HuH-7.5 (cell line): Measurements from ENCODE around the gene ELOVL5.
"Not testable (repeated sequence)": the region's sequence is repeated elsewhere in the genome, so short reads cannot be mapped to it uniquely, and the experiment has no call there.

Experiments
- DNase-seq: peaks from one replicate; pipeline ENCODE4 v3.0.0; 2011; ENCODE audit warnings: low spot score

The ELOVL5 gene

DNA sequence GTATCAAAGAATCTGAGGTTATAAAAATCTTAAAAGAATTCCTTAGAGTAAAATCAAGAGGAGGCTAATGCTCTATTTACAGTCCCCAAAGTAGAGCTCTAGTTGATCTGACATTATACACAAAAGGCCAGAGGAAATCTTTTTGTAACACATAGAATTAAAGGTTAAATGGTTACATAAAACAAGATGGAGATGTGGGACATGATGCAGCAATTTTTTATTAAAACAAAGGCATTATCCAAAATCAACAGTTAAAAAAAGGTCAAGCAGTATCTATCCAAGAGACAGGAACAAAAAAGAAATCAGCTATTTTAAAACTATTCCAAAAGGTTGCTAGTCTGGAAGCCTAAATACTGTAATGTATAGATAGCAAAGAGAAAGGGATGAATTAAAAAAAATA lies 20.4 kb downstream of the ELOVL5 start:
- no peak for DNase-seq

DNA sequence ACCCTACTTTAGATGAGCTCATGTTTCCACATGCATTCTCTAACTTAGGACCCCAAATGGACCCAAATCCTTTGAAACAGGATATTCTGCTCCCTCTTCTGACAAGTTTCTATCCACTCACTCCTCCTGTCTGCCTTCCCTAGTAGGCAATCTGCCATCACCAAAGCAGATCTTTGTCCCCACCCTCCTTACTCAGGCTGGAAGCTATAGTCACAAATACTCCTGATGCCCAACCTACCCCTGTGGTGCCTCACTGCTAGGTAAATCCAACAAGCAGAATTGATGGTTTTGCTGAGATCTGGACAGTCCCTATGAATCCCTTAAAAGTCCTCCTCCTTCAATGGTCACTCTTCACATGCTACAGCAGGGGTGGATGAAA lies 21.7 kb downstream of the ELOVL5 start:
- no peak for DNase-seq

DNA sequence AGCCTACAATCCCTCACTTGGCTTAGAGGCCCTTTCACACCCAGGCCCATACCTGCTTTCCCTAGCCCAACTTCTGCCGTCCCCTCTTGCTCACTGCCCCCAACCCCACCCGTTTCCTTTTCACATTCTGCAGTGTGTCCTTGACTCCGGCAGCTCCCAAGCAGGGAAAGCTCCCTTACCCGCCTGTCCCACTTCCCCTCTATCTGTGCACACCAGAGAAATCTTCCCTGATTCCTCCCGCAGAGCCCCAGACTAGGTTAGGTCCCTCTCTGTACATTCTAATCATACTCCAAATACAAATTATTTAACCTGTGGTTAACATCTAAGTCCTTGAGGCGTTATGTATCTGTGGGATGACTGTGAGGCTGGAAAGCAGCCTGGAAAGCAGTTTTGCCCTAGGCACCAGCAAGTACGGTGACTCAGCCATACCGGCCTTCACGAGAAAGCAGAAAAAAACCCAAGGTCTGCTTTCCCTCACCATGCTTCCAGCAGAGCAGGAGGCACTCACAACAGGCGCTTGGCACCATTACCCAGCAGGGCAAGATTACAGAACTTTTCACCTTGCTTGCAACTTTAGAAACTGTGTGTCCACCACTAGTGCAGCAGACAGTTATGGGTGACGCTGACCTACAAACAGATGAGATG lies 22.3 kb downstream of the ELOVL5 start:
- DNase-seq, result no peak

DNA sequence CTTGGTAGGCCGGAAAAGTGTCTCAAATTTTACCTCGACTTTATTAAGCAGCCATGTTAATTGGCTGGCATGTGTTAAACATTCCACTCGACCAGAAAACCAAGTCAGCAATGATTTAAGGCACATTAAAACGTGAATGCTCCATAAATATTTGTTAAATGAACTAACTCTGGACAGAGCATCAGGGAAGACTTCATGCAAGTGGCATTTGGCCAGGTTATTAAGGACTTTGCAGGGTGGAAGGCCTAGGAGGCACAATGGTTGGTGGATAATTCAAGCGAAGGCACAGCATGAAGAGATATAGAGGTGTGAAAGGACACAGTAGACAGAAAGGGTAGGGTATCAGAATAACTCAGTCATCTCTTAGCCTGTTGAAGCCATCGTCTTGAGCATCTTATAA lies 23.0 kb downstream of the ELOVL5 start:
- DNase-seq, result no peak

DNA sequence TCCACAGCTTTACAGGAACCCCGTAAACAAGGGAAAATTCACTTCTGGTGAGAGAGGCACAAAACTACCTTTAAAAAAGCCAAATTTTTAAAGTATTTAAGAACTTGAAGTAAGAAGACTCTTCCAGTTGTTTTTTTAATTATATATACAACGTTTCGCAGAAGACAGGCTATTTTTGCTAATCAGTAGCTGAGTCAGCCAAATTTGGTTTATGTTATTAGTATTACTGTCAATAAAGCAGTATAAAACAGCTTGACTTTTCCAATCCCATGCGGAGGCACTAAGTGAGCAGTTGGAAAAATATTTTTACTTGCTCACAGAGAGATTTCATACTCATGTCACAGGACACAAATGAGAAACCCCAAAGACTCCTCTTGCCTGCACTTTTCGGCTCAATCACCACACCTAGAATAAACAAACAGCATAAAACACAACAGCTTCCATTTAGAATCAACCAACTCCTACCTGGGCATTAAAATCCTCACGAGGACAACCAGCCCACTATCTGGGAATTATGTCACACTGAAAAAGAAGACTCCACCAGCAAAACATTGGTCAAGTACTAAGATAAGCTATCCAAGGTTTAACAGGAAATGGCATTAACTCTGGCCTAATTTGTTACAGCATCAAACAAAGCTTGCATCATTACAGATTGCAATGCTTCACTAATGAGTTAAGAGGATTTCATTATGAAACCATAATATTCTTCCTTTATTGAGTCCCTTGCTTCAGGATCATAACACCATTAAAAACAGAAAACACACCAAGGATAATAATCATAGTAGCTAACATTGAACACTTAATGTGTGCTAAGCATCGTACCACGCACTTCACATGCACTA lies 26.3 kb downstream of the ELOVL5 start:
- no peak for DNase-seq

DNA sequence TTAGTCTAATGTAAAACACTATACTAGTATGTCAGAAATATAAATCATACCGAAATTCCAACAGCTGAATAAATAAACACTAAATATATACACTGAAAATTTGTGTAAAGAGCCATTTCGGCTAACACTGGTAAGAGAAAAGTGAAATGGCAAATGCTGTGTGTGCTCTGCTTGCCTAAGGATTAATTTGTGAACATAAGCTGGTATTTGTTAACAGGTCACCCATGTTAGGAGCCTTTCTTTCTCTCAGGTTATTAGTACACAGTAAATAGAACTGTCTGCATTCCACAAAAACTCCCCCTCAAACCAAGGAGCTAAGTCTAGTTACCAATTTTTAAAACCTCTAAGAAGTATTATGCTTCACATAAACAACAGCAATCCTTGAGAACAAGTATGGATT lies 27.0 kb downstream of the ELOVL5 start:
- no peak for DNase-seq

DNA sequence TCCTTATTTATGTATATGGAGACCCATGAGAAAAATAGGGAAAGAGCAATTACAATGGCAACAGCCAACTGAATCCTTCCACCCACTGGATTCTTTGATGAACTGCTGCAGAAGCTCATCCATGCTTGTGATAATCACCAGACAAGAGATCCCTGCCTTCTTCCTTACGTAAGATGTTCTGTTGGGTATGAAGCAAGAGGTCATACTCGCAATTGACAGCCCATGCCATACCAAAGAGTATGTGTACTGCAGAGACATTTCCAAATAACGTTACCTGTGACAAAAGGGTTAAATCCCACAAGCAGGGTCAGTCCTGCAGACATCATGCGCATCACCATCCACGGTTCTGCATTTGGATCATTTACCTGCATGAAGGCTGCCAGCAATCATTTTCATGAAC lies 27.8 kb downstream of the ELOVL5 start:
- DNase-seq, result no peak

DNA sequence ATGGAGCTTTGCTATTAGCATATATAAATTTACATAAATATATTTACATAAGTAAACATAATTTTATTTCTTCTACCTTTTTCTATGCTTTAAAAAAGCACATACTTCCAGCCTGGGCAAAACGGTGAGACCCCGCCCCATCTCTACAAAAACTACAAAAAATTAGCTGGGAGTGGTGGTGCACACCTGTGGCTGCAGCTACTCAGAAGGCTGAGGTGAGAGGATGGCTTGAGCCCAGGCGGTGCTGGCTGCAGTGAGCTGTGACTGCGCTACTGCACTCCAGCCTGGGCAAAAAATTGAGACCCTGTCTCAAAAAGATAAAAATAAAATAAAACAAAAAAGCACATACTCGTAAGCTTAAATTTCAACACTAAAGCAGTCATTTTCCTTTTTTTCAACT lies 30.3 kb downstream of the ELOVL5 start:
- DNase-seq, result no peak

DNA sequence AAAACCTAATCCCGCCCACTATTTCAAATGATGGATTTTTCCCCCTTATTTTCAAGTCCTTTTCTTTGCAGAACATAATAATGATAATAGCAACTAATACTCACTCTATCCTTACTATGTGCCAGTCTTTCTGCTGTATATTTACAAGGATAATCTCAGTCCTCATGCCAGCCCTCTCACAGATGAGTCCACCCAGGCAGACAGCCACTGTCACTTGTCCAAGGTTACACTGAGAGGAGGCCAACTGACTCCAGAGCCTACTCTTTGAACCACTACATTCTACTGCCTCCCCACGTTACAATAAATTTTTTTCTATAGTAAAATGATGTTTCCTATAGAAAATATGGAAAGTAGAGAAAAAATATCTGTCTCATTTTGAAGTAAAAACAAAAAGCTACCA lies 30.9 kb downstream of the ELOVL5 start:
- no peak for DNase-seq

DNA sequence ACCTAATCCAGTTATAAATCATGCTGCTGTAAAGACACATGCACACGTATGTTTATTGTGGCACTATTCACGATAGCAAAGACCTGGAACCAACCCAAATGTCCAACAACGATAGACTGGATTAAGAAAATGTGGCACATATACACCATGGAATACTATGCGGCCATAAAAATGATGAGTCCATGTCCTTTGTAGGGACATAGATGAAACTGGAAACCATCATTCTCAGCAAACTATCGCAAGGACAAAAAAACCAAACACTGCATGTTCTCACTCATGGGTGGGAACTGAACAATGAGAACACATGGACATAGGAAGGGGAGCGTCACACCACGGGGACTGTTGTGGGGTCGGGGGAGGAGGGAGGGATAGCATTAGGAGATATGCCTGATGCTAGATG lies 31.5 kb downstream of the ELOVL5 start:
- not testable (repeated sequence) for DNase-seq

DNA sequence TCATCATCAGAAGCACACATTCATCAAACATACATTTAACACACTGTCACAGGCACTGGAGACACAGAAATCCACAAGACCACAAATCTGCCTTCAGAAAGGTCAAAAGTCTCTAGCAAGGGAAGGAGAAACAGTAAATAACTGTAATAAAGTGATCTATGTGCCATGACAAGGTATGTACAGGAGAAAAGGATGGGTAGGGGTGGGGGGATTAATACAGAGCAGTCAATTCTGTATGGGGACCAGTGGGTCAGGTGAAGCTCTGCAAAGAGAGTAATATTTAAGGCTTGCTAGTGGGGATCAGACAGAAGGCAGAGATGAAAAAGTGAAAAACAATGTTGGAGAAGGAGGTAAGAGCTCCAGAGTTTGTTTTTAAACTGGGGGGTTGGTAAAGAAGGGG lies 32.6 kb downstream of the ELOVL5 start:
- no peak for DNase-seq

DNA sequence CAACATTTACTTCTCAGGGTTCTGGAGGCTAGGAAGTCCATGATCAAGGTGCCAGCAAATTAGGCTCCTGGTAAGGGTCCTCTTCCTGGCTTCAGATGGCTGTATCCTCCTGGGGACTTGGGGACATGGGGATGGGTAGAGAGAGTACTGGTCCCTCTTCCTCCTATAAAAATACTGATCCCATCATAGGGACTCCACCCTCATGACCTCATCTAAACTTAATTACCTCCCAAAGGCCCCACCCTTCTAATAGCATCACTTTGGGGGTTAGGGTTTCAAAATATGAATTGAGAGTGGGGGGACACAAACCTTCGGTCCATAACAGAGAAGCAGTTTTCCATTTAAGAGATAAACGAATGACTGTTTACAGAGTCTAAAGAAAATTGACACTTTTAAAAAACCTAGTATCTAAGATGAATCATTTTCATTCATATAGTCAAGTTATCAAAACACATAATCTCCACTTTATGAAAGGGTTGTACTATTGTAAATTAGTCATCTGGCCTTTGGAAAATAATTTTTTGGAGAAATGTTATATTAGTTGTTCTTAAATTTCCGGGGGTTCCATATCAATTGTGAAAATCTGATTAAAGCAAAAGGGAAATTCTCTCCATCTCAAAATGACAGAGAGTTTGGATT lies 33.5 kb downstream of the ELOVL5 start:
- no peak for DNase-seq

DNA sequence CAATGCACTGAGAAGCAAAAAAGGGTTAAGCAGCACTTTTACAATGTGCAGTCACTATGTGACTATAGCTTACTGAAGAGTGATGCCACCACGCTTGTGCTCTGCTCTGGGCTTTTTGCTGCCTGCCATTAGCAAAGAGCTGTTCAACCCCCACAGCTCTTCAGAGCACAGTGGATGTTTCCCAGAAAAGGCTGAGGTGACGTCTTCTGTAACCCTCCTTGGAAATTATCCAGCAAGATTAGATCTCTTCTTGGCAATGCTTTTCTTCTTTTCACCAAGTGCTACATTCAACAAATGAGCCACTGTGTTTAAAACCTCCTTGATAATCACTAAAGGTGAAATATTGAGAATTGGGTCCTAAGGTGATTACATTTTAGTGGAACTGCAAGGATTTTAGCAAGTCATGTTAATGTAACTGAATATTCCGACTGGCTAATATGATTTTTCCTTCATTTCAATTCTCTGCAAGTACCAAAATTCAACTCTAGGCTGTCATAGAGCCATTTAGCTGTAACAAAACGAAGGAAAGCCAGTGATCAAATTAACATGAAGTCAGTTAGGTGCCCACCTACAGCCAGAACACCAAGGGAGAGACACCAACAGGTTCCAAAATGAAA lies 34.9 kb downstream of the ELOVL5 start:
- no peak for DNase-seq

DNA sequence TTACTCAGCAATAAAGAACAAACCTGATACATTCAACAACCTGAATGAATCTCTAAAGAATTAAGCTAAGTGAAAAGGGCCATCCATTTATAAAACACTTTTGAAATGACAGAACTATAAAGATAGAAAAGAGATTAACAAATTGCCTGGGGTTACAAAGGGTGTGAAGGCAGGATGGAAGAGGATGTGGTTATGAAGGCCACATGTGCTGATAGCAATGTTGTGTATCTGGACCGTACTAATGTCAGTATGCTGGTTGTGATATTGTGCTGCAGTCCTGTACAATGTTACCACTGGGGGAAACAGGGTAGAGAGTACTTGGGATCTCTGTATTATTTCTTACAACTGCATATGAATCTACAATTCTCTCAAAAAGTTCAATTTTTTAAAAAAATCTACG lies 36.4 kb downstream of the ELOVL5 start:
- DNase-seq, result no peak

DNA sequence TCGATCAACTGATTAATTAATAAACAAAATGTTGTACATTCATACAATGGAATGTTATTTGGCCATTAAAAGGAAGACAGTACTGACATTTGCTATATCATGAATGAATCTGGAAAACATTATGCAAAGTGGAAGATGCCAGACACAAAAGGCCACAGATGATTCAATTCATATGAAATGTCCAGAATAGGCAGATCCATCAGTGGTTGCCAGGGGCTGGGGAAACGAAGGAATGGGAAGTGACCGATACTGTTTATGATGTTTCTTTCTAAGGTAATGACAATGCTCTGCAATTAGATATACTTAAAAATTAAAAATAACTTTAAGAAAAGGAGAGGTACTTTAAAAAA lies 37.2 kb downstream of the ELOVL5 start:
- DNase-seq, result no peak

DNA sequence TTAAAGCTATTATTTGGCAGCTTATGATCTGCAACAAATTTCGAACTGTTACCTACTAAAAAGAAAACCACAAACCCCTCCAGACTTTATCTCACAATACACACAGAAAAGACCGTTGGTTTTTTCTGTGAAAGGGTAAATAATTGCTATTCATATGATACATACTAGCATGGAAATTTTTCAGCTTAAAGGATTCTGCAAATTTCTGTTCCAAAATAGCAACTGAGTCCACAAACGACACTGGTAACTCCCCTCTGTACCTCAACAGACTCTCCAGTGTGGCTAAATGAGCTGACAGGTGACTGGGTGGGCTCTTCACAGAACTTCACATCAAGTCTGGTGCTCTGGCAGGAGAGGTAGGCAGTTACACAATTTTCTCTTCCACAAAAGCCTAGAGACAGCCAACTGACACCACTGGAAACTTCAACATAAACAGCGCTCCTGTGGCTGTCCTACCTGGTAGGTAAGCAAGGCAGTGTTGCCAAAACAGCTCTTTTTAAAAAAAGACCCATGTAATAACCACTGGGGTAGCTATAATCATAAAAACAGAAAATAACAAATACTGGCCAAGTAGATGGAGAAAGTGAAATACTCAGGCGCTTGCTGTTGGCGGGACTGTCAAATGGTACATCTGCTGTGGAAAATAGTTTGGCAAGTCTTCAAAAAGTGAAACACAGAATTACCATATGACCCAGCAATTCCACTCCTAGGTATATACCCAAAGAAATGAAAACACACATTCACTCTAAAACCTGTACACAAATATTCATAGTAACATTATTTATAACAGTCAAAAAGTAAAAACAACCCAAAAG lies 37.8 kb downstream of the ELOVL5 start:
- DNase-seq, result no peak

DNA sequence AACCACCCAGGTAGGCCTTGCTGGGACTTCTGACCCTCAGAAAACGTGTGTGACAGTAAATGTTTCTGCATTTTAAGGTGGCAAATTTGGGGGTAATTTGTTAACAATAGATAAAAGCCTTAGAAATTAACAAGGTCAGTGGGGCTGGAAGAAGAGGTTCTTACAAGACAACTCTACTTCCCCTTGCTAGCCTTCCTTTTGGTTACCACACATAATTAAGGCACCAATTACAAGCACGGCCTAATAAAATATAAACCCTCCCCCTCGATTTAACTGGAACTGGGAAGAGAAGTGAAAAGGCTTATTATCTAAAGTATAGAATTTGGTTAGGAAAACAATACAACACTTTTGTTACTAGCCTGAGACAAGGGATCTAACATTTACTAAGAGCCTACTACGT lies 38.8 kb downstream of the ELOVL5 start:
- DNase-seq, result no peak

DNA sequence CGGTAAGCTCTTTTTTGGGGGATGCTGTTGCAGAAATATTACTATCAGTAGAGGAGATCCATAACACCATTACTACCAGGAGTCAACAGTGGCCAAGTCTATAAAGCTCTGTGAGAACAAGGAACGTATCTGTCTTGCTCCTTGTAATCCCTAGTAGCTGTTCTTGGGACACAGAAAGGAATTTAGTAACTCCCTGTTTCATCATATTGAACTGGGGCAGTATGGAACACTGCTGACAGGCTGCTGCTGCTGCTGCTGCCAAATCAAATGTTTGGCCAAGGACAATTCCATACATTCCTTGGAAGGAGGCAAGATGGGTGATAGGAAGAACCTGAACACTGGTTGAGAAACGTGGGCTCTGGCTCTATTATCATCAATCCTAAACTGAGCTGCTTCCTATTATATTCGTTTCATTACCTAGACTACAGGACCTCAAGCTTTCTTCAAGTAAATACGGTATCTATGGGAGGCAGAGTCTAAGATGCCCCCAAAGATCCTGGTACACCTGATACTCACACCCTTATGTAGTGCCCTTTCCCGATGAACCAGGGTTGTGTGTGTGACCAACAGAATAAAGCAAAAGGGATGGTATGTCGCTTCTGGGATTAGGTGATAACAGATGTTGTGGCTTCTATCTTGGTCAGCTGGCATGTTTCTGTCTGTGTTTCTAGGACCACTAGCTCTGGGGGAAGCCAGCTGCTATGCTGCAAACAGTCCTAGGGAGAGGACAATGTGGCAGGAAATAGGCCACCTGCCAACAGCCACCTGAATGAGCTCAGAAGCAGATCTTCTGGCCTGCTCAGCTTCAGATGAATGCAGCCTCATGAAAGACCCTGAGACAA lies 39.5 kb downstream of the ELOVL5 start:
- DNase-seq, result no peak

DNA sequence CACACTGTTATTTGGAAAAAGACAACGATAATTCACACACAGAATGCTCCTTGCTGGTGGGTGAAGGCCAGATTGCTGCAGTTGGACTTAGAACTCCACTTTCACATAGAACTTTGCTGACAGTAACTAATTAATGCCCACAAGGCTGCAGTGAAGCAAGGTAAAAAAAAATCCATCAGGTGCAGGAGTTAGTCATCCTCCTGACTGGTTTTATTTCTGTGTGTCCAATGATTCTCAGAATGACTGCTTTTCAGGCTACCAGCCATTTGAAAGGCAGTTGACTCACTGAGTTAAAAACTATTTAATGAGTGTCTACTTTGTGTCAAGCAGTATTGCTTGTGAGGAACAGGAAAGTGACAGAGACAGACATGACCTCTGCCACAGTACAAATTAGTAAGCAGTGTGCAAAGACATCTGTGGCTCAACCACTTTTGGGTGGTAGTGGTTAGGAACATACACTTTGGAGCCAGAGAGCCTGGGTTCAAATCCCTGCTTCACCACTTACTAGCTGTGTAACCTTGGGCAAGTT lies 41.9 kb downstream of the ELOVL5 start:
- DNase-seq, result no peak

DNA sequence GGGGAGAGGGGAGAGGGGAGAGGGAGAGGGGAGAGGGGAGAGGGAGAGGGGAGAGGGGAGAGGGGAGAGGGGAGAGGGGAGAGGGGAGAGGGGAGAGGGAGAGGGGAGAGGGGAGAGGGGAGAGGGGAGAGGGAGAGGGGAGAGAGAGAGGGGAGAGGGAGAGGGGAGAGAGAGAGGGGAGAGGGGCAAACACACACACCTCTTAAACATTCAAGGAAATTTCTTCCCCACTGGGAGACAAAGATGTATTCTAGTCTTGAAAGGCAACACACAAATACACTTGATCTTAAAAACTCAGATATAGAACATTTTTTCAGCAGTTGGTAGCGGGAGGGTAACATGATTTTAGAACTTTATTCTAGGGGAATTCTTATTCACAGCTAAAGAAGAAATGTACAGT lies 42.5 kb downstream of the ELOVL5 start:
- DNase-seq, result not testable (repeated sequence)

DNA sequence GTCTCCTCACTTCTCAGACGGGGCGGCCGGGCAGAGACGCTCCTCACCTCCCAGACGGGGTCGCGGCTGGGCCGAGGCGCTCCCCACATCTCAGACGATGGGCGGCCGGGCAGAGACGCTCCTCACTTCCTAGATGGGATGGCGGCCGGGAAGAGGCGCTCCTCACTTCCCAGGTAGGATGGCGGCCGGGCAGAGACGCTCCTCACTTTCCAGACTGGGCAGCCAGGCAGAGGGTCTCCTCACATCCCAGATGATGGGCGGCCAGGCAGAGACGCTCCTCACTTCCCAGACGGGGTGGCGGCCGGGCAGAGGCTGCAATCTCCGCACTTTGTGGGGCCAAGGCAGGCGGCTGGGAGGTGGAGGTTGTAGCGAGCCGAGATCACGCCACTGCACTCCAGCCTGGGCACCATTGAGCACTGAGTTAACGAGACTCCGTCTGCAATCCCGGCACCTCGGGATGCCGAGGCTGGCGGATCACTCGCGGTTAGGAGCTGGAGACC lies 43.2 kb downstream of the ELOVL5 start:
- not testable (repeated sequence) for DNase-seq
